Adrenal gland (tissue), 5 donors: ENCODE data around the gene CCT4.

ENCODE experiments used
- POLR2A ChIP-seq, 2 donors: fragments of 450-650 bp; IDR thresholded peaks; one replicate each; pipeline ENCODE4 v1.6.1; 2017; ENCODE audit warnings: antibody characterized with exemption in 2 of 2, mild to moderate bottlenecking in 2 of 2, moderate library complexity in 1 of 2
- TF ChIP-seq, protein P1 (sequence below), 6 experiments: fragments of 450-650 bp in 4 of 6; fragments of 200-600 bp in 2 of 6; sonication (generic) in 1 of 6; IDR thresholded peaks; 1 replicate in 5 of 6; 2 replicates in 1 of 6; pipeline versions ENCODE4 v1.5.1 to v1.8.0; 2016 to 2021; ENCODE audit warnings: antibody characterized with exemption in 6 of 6, mild to moderate bottlenecking in 2 of 6, moderate library complexity in 1 of 6
- donor health status: DM: no; HTN: no; CAD: no.

DNA sequence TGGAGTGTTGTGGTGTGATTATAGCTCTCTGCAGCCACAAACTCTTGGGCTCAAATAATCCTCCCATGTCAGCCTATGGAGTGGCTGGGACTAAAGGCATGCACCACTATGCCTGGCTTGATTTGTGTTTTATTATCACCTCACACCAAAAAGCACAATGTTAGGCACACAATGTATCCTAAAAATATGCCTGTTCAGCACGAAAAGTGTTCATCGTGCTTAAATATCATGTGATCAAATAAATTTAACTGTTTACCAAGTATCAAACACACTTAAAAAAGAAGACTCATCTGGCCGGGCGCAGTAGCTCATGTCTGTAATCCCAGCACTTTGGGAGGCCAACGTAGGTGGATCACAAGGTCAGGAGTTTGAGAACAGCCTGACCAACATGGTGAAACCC lies 5.6 kb downstream of the CCT4 start:
- TF ChIP-seq, protein P1, sequence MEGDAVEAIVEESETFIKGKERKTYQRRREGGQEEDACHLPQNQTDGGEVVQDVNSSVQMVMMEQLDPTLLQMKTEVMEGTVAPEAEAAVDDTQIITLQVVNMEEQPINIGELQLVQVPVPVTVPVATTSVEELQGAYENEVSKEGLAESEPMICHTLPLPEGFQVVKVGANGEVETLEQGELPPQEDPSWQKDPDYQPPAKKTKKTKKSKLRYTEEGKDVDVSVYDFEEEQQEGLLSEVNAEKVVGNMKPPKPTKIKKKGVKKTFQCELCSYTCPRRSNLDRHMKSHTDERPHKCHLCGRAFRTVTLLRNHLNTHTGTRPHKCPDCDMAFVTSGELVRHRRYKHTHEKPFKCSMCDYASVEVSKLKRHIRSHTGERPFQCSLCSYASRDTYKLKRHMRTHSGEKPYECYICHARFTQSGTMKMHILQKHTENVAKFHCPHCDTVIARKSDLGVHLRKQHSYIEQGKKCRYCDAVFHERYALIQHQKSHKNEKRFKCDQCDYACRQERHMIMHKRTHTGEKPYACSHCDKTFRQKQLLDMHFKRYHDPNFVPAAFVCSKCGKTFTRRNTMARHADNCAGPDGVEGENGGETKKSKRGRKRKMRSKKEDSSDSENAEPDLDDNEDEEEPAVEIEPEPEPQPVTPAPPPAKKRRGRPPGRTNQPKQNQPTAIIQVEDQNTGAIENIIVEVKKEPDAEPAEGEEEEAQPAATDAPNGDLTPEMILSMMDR (IDR thresholded peaks at IDR 0.05) = no peak
- TF ChIP-seq POLR2A (IDR thresholded peaks at IDR 0.05) = no peak
